Esophagus (tissue), 2 donors: ENCODE results near the gene ZFYVE28. TPM values are rescaled to one million over a fixed set of nuclear protein-coding genes. Genes with fewer than 3 reads are reported as not detected.

Experiments
- H3K27ac ChIP-seq, 2 donors: one replicate each; pipeline ENCODE4 v1.5.1; 2013; ENCODE audit warnings: low read depth in 2 of 2, mild to moderate bottlenecking in 2 of 2, inconsistent platforms in 1 of 2, low read length in 1 of 2, moderate library complexity in 1 of 2
- H3K27me3 ChIP-seq, 2 donors: one replicate each; pipeline ENCODE4 v1.6.1; 2013; ENCODE audit warnings: low read length in 2 of 2, control low read depth in 1 of 2, mild to moderate bottlenecking in 1 of 2; ENCODE audit not compliant: insufficient read depth in 2 of 2, control insufficient read depth in 1 of 2
- H3K36me3 ChIP-seq, 2 donors: one replicate each; pipeline ENCODE4 v1.6.1; 2013; ENCODE audit warnings: low read length in 1 of 2; ENCODE audit not compliant: control insufficient read depth in 2 of 2, insufficient read depth in 2 of 2
- H3K4me1 ChIP-seq, 2 donors: one replicate each; pipeline ENCODE4 v1.6.1; 2013; ENCODE audit warnings: low read length in 1 of 2; ENCODE audit not compliant: control insufficient read depth in 2 of 2, insufficient read depth in 2 of 2
- H3K4me3 ChIP-seq, 2 donors: one replicate each; pipeline ENCODE4 v1.5.1; 2013; ENCODE audit warnings: low read length in 2 of 2, mild to moderate bottlenecking in 2 of 2, low read depth in 1 of 2, moderate library complexity in 1 of 2
- H3K9me3 ChIP-seq, 2 donors: one replicate each; pipeline ENCODE4 v1.6.1; 2013; ENCODE audit warnings: mild to moderate bottlenecking in 2 of 2, low read depth in 1 of 2, low read length in 1 of 2, moderate library complexity in 1 of 2; ENCODE audit not compliant: control insufficient read depth in 2 of 2, insufficient read depth in 1 of 2
- WGBS, 2 donors: extraction: QIAGEN DNeasy Blood & Tissue Kit; methylation state at CpG; one replicate each; pipeline ENCODE4 v1.1.7; 2013; 5-methylcytosine and 5-hydroxymethylcytosine counted together
- polyA plus RNA-seq, 2 donors: library from polyadenylated mRNA; stranded (reverse); fragments of 200-250 nt; gene quantifications; one replicate each; pipeline ENCODE4 v1.2.3, GENCODE V29; 2013
- donor health status: healthy with polysubstance abuse.
- donor health status: Bipolar disorder and iron deficiency.

ZFYVE28 gene
- polyA plus RNA-seq, 2 donors = 5.2 to 5.4 TPM

DNA sequence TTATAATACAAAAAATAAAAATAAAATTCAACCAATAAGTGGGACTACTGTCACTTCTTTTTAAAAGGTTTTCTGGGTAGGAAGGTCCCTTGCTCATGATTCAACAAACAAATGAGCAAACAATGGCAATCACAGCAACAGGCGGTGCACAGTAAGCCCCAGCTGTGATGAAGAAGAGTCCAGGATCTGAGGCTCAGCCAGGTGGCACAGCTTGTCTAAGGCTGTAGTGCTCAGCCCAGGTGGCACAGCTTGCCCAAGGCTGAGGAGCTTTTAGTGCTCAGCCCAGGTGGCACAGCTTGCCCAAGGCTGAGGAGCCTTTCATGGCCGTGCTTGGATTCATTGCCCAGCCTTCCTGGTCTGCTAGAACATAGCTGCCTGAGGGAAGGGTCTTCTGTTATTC lies 75.0 kb downstream of the ZFYVE28 start:
- Histone ChIP-seq H3K4me3 (no peak overlapping the region), H3K36me3 (no peaks in the 10 kb centered on the region), H3K4me1 (no peaks in the 10 kb centered on the region), H3K27me3 (no peaks in the 10 kb centered on the region), H3K9me3 (no peaks in the 10 kb centered on the region), H3K27ac (no peak overlapping the region)
- 91 to 95% methylated on average over 2 of the region's 2 CpGs for WGBS, 2 donors

DNA sequence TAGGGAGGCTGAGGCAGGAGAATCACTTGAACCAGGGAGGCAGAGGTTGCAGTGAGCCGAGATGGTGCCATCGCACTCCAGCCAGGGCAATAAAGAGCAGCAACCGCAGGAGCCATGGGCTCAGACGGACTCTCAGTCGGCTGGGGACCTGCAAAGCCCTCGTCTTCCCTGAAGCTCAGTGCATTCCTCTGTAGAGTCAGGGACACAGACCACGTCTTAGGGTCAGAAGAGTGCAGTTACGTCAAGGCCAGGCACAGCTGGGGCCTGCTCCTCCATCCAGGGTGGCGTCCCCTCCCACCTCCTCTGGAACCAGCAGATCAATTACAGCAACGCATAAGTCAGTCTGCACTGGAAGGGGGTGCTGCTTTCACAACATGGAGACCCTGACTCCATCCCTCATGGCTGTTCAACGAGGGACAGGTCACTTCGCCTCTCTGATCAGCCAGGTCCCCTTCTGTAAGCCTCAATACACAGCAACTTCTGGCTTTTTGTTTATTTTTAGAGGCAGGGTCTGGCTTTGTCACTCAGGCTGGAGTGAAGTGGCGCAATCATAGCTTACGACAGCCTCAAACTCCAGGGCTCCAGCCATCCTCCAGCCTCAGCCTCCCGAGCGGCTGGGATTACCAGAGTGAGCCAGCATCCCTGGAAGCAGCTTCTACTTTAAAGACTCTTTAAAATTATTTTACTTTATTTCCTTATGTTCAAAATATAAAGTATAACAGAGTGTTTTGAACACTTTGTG lies 76.4 kb downstream of the ZFYVE28 start:
- 89 to 92% methylated on average over 16 of the region's 16 CpGs for WGBS, 2 donors
- H3K36me3 ChIP-seq = peaks cover 0 to 8% of the 10 kb centered on the region in 2 donors
- H3K9me3 ChIP-seq = no peaks in the 10 kb centered on the region
- H3K4me3 ChIP-seq = no peak overlapping the region
- no peaks in the 10 kb centered on the region for H3K27me3 ChIP-seq
- no peak overlapping the region for H3K27ac ChIP-seq
- H3K4me1 ChIP-seq = no peaks in the 10 kb centered on the region

DNA sequence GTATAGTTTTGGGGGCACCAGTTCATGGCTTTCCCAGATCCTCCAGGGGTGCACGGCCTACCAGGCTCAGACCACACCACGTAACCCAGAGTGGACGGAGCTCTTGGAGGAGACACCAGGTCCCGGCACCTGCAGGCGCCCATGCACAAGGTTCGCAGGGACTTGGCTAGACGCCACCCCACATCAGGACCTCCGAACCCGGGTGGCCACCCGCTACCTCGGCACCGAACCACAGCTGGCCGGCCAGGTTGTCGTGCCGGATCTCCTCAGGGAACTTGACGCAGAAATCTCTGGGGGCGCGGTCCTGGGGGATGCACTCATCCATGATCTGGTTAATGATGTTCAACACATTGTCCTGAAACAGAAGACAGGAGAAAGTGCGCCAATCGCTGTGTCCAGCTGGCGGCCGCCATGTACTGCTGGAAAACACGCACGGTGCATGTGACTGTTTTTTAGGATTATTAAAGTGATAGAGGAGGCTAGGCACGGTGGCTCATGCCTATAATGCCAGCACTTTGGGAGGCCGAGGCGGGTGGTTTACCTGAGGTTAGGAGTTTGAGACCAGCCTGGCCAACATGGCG lies 77.1 kb downstream of the ZFYVE28 start:
- peaks cover 0 to 8% of the 10 kb centered on the region in 2 donors for H3K36me3 ChIP-seq
- no peak overlapping the region for H3K27ac ChIP-seq
- no peaks in the 10 kb centered on the region for H3K4me1 ChIP-seq
- H3K4me3 ChIP-seq = no peak overlapping the region
- H3K9me3 ChIP-seq = no peaks in the 10 kb centered on the region
- WGBS, 2 donors = 95 to 97% methylated on average over 28 of the region's 28 CpGs
- H3K27me3 ChIP-seq = no peaks in the 10 kb centered on the region

DNA sequence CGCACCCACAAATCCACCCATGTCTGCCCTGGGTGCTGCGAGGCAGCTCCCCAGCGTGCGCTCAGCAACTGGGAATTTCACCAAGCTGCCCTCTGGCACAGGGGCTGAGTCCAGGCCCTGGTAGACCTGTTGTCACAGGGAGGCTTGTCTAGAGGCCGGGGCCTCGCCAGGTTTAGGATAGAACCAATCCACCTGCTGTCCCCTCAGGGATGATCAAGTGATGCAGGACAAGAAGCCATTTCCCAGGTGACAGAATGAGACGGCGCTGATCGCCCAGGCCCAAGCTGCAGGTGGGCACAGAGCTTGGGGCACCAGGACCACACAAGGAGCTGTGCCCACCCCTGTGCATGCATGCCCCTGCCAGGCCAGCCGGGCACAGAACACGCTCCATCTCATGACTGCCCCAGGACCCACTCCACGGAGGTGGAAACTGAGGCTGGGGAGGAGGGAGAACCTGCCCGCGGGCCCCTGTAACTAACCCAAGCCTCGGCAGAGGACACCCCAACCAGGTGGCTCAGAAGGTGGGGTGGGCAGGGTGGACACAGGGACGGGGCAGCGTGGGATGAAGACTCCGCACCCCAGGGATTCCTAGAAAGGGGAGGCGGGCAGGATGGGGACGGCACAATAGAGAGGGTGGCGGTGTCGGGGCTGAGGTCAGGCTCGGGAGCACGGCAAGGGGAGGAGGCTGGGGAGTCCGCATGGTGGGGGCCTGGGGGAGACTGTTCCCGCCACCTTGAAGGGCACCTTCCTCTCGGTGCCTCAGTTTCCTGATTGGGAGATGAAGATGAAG lies 78.0 kb downstream of the ZFYVE28 start:
- Histone ChIP-seq H3K4me3 (no peak overlapping the region), H3K36me3 (peaks cover 0 to 12% of the 10 kb centered on the region in 2 donors), H3K4me1 (no peaks in the 10 kb centered on the region), H3K27ac (no peak overlapping the region), H3K27me3 (no peaks in the 10 kb centered on the region), H3K9me3 (peaks cover 0 to 2% of the 10 kb centered on the region in 2 donors)
- WGBS, 2 donors = 95% methylated on average over 26 to 27 of the region's 27 CpGs

DNA sequence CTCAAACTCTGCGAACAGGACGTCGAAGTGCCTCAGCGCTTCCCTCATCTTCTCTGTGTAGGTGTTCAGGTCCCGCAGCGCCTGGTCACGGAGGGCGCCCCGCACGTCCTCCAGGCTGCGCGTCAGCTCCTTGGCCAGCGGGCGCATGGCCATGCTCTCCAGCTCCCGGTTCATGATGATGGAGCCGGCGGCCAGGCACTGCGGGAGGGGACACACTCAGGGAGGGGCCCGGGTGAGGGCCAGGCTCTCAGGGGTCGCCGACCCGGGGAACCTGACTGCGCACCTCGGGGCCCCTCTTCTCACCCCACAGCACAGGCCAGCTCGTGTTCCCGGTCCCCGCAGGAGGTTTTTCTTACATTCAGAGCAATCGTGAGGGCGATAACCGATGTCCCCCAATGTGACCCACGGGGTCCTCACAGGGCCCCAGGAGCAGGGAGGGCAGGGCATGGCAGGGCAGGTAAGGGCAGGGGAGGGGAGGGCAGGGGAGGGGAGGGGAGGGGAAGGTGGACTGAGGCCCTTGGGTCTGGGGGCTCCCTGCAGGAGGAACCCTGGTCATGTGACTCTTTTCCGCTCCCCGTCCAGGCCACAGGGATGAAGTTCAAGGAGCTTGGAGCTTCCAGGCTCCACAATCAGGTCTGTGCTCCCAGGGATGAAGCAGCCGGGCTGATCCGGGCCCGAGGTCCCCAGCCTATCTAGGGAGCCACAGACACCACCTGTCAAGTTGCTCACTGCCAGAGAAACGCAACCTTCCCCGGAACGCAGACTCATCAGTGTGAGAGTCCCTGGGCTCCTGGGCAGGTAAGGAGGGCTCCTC lies 78.8 kb downstream of the ZFYVE28 start:
- H3K4me3 ChIP-seq = no peak overlapping the region
- H3K36me3 ChIP-seq = peaks cover 0 to 14% of the 10 kb centered on the region in 2 donors
- 79 to 85% methylated on average over 36 to 39 of the region's 39 CpGs for WGBS, 2 donors
- H3K9me3 ChIP-seq = peaks cover 0 to 2% of the 10 kb centered on the region in 2 donors
- no peaks in the 10 kb centered on the region for H3K4me1 ChIP-seq
- no peaks in the 10 kb centered on the region for H3K27me3 ChIP-seq
- no peak overlapping the region for H3K27ac ChIP-seq

DNA sequence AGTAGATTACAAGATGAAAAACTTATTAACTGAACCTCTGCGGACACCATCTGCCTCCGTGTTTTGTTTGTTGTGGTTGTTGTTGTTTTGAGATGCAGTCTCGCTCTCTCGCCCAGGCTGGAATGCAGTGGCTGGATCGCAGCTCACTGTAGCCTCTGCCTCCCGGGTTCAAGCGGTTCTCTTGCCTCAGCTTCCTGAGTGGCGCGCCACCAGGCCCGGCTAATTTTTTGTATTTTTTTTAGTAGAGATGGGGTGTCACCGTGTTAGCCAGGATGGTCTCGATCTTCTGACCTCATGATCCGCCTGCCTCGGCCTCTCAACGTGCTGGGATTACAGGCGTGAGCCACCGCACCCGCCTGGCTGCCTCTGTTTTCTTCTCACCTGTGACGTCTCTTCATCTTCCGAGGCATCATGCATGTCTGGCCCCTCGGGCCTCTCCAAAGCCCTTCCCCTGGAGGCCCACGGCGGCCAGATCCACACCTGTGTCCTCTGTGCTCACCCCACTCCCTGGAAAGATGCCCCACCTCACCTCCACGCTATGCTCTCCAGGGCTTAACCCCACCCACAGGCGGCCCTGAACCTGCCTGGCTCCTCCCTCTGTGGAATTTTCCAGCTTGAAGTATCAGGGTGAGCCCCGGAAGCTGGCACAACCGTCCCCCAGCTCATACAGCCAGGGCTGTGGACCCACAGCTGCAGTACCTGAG lies 79.5 kb downstream of the ZFYVE28 start:
- peaks cover 0 to 2% of the 10 kb centered on the region in 2 donors for H3K9me3 ChIP-seq
- no peak overlapping the region for H3K4me3 ChIP-seq
- 86 to 89% methylated on average over 27 of the region's 27 CpGs for WGBS, 2 donors
- no peaks in the 10 kb centered on the region for H3K4me1 ChIP-seq
- no peak overlapping the region for H3K27ac ChIP-seq
- peaks cover 0 to 14% of the 10 kb centered on the region in 2 donors for H3K36me3 ChIP-seq
- H3K27me3 ChIP-seq = no peaks in the 10 kb centered on the region

DNA sequence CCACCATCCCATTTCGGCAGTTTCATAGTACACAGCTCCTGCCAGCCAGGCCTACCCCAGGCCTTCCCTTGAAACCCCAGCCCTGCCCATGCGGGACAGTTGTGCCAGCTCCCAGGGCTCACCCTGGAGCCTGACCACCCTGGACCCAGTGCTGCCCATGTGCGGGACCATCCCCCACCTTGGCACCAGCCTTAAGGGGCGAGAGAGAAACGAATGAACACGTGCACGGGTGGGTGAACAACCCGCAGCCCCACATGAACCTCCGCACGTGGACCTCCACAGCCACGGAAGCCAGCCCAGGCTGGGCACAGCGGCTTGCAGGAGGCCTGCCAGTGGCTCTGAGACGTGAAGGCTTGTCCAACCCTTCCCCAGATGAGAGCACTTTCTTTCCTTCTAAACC lies 80.5 kb downstream of the ZFYVE28 start:
- Histone ChIP-seq H3K9me3 (peaks cover 0 to 2% of the 10 kb centered on the region in 2 donors), H3K27me3 (no peaks in the 10 kb centered on the region), H3K36me3 (peaks cover 0 to 14% of the 10 kb centered on the region in 2 donors), H3K27ac (no peak overlapping the region), H3K4me1 (no peaks in the 10 kb centered on the region), H3K4me3 (no peak overlapping the region)
- WGBS, 2 donors = 95% methylated on average over 13 of the region's 13 CpGs

DNA sequence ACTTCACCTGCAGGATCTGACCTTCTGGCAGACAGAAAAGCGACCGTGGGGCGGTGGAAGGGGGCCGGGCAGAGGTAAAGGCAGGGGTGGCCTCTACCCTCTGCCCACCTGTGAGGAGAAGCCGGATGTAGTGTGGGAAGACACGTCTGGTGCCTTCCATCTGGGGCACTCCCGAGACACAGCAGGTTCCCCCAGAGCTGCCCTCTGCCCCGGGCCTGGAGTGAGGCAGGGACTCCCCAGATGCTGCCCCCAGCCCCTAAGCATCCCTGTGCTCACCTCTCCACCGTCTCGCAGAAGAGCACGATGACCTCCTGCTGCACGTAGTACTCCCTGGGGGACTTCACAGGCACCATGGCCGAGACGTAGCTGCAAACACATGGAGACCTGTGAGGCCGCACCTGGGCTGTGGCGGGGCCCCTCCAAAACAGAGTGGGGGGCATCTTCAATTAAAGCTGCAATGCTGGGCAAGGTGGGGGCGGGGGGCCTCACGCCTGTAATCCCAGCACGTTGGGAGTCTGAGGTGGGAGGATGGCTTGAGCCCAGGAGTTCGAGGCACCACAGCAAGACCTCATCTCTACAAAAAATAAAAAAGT lies 81.2 kb downstream of the ZFYVE28 start:
- no peak overlapping the region for H3K4me3 ChIP-seq
- no peak overlapping the region for H3K27ac ChIP-seq
- no peaks in the 10 kb centered on the region for H3K4me1 ChIP-seq
- peaks cover 0 to 2% of the 10 kb centered on the region in 2 donors for H3K9me3 ChIP-seq
- no peaks in the 10 kb centered on the region for H3K27me3 ChIP-seq
- peaks cover 0 to 14% of the 10 kb centered on the region in 2 donors for H3K36me3 ChIP-seq
- 88 to 89% methylated on average over 20 of the region's 20 CpGs for WGBS, 2 donors
